HG03520 (cell line): ENCODE measurements around the gene MYO7B.
"Not testable (repeated sequence)": the region's sequence is repeated elsewhere in the genome, so short reads cannot be mapped to it uniquely, and the experiment has no call there.

Experiments
- ATAC-seq: cut with Tn5 transposase; IDR thresholded peaks from one replicate; pipeline ENCODE4 v1.9.1; 2021; ENCODE audit warnings: mild to moderate bottlenecking, moderate library complexity; ENCODE audit not compliant: unreplicated experiment

MYO7B gene

DNA sequence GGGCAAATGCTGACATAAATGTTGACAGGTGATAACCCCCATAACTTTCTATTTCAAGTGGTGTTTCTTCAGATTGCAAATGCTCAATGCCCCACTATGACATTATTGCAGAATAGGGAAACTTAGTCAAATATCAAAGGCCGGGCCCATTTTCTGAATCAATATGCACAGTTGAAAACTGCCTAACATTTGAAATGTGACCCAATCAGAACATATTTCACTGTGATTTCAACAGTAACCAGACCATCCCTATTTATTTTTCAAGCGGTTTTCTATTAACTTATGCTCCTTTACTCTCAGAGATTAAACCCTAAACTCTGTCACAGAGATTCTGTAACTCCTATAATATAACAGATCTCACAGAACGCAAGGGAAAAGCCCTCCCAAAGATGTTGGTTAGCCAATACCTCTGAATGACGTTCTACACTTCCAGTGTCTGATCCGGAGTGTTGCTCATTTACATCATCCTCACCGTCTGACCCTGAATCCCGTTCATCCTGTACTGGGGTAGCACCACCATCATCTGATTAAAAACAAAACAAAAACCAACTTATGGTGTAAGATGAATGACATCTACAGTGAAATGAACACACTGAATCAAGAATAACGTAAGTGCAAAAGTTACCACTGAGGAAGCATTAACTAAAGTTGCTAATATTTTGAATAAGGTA is 12.1 kb upstream of the MYO7B start:
- no peak for ATAC-seq

DNA sequence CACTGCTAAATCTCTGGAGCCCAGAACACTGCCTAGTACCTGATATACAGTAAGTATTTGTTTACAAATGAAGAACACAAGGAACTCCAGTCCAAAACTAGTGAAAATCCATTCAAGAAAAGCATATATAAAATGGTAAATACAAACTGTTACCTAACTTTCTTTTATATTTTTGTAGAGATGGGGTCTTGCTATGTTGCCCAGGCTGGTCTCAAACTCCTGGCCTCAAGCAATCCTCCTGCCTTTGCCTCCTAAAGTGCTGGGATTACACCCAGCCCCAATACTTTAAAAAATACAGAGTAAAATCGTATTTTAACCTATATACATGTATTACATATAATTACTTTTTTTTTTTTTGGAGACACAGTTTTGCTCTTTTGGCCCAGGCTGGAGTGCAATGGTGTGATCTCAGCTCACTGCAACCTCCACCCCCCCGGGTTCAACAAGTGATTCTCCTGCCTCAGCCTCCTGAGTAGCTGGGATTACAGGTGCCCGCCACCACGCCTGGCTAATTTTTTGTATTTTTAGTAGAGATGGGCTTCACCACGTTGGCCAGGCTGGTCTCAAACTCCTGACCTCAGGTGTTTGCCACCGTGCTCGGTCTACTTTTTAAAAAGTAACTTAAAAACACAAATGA is 11.2 kb upstream of the MYO7B start:
- not testable (repeated sequence) for ATAC-seq

DNA sequence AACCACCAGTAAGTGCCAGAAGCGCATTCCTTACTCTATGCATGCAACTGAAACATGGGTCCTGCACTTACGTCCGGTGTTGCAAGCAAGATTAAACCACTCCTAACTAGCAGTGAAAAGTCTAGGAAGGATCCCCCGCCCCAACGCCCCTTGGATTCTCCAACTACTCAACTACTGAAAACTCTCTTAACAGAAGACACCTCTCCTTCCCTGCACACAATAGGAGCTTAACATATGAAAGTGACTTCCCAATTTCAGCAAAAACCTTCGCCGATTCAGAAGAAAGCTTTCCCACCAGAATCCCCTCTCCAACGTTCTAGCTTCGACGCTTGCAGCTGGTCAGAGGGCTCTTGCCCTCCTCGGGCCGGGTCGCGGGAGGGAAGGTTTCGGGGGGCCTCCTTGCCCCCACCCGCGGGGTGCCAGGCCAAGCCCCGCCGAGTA is 9.8 kb upstream of the MYO7B start:
- no peak for ATAC-seq

DNA sequence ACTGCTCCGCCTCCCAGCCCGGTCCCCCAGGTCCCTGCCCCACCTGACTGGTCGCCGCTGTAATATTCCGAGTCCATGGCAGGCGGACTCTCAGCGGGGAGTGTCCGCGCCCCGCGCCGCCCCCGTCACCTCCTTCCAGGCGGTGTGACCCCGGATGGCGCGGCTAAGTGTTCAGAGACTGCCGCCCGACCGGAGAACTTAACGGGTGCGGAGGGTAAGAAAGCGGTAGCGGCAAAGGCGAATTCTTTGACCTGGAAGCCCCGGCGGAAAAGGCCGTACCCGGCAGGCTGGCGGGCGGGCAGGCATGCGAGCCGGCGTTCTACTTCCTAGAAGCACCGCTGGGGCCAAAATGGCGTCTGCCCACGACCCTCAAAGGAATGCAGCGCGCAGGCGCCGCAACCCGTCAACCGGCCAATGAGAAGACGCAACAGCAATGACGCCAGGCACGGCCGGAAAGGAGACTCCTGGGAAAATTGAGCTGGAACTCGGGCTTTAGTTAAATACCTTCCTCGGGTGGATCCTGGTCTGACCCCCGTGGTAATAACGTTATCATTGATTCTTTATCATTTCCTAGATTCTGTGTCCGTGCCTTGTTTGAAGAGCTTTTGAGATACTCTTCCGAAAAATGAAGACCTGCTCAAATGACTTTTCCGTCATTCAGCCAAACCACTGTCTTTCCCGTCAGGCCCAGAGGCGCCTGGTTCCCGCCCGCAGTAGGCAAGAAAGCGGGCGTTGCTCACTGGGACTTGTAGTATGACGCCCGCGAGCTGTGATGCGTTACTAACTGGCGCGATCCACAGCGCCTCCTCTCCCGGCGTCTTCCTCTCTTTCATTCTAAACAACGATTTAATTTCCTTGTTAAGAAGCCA is 9.1 kb upstream of the MYO7B start, which contains the start of gene IWS1:
IWS1 (minus strand) TSS at position 358 of the 869 bp plus-strand sequence; CDS start at position 77, 281 bp downstream.
- peak; percentile 76 for ATAC-seq

DNA sequence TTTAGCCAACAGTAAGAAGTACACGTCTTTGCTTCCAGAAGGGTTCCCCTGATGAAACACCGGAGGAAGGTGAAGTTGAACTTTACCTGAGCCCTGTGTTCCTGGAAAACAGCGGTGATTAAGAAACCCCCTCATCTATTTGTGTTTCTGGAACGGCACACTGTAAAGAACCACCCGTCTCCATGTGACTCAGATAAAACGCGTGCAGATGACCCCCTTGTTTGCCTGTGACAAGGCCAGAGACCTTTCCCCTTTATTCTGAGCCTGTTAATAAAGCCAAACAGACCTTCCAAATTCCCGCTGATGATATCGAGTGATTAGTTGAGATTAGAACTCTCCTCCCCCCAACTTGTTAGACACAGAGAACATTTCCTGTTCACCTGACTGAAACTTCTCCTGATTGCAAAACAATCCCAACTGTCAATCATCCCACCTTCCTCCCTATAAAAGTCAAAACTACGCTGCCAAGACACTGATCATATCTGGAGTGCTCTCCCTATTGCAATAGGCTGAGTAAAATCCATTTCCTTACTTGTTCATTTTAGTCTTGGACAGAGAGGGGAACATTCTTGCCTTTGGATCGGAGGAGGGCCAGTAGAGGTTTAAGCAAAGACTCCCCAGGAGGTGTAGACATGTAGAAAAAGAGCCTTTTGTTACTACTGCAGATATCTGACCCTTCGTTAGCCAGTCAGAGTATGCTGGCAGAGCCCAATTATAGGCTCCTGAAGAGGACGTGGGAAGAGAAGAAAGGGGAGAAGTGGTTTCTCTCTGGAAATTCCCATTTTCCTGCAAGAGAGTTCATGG is 8.3 kb upstream of the MYO7B start:
- peak; percentile 5 for ATAC-seq

DNA sequence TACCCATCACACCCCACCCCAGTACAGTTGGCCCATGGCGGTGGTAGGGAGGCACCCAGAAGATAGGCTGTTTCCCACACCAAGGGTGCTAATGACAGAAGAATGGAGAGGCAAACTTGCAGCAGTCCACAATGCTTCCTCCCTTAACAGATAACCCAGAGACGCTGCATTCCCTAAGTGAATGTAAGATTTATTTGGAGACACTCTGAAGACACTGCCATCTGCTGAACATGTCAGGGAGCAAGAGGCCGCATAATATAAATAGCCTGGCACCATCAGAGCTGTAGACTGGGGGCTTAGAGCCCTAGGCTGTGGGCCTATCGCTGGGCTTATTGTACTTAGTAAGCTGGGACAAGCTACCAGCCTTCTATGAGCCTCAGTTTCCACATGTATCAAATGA is 7.0 kb upstream of the MYO7B start:
- no peak for ATAC-seq

DNA sequence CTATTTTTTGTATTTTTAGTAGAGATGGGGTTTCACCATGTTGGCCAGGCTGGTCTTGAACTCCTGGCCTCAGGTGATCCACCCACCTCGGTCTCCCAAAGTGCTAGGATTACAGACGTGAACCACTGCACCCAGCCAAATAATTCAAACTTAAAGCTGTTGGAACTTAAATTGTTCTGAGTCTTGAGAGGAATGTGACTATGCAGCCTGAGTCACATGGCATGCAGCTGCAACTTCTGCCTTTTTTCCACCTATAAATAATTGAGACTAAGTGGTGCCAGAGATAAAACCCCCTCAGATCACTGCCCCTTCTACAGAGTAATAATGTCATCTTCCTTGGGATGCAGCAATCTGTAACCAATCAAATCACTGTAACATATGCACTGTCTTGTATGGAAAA is 6.1 kb upstream of the MYO7B start:
- ATAC-seq = not testable (repeated sequence)

DNA sequence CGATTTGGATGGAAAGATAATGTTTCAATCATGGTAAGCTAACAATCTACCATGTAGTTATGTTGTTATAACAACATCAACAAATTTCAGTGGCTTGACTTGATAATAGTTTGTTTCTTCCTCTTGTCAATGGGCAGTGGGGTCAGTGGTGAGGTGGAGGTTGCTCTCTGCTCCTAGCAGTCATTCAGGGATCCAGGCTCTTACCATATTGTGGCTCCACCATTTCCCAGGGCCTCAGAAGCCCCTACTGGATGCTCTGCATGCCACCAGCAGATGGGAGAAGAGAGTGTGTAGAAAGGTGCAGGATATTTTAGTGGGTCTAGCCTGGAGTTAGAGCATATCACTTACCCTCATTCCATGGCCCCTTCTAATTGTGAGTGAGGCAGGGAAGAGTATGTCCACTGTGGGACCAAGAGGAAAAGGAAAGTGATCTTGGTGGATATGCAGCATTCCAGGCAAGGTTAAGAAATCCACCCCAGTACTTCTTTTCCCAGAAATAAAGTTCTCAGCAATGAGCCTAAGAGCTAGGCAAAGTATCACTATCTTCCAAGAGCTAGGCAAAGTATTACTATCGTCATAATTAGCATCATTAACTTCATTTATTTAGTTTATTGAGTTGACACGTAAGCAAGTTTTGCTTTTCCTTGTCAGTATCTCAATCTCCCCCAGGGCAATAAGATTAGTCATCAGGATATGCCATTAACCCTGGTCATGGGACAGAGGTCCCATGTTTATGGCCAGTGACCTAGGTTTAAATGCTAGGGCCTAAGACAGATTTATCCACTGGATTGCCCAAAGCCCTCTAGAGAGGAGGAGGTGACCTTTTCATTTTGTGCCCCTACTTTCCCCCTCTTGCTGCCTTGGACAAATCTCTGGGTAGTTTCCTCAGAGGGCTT is 5.0 kb upstream of the MYO7B start:
- no peak for ATAC-seq

DNA sequence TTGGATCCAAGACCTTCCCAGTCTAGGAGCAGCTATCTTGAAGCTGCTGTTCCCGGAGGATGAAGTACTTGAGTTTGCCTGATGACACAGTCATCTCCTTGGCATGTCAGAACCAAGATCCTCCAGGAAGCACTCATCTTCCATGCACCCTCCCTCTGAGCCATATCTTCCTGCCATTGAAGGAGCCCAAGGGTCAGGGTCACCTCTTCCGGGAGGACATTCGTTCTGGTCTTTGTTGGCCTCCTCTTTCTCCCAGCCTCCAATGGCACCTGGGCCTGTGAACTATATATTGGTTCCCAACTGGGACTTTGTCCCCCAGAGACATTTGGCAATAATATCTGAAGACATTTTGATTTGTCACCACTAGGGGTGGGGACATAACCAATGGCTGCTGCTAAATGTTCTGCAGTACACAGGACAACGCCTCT is 4.2 kb upstream of the MYO7B start:
- no peak for ATAC-seq

DNA sequence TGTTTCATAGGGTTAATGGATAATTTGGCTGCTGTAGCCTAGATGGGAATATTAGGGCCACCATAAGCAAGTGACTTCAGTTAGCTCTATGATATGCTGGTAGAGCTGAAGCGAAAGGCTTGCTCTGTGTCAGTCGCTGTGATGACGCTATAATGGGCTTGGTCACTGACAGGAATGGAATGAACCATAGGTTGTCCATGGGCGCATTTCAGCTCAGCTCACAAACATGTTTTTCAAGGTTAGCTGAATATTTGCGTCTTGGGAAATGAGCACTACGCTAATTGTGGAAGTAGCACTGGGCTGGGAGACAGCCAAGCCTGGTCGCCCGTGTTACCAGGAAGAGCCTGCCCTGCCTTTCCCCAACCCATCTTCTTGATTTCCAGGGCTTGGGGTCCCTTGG is 3.2 kb upstream of the MYO7B start:
- ATAC-seq = no peak

DNA sequence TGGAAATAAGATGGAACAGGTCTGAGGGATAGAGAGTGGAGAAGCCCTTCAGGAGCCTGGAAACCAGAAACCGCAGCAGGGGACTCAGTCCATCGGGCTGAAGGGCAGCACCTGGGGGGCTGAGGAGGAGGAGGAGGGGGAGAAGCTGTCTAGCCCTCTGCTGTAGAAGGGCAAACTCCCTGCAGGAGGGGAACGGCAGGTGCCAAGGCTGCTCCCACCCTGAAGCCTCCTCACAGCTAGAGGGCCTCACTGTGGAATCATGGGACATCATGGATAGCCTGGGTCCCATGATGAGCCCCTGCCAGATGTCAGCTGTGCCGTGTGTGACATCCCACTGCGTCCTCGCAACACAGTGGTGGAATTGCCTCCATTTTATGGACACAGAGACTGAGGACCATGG is 435 bp downstream of the MYO7B start:
- no peak for ATAC-seq

DNA sequence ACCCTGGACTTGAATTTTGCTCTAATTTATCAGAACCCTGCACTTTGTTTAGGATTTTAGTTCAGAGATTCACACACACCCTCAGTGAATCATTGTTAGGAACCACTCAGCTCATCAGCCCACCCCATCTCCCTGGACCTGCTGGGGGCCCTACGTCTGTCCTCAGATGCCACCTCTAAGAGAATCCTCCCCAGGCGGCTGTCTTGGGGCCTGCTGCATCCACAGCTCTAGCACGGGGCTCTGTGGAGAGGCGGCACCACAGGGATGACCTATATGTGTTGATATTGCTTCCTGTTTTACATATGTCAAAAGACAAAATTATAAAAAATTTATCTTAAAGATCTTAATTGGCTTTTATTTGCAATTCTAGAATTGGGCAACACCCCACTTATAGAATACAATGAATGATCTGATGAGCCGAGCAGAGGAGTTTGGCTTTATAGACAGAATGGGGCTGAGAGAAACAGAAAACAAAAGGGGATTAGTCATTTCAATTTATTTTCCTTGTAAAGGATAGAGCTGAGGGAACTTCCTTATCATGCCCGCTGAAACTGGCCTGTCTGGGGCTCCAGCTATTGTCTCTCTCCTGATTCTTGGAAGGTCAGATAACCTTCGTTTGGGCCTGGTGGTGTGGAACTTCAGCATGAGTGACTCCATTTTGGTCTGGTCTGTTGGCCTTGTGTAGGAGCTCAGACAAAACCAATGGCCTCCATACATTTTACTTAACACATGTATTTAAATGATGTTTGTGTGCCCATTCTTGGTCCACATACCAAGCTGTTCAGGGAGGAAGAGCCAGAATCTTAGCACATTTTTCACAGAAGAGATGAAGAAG is 1.4 kb downstream of the MYO7B start:
- ATAC-seq = no peak

DNA sequence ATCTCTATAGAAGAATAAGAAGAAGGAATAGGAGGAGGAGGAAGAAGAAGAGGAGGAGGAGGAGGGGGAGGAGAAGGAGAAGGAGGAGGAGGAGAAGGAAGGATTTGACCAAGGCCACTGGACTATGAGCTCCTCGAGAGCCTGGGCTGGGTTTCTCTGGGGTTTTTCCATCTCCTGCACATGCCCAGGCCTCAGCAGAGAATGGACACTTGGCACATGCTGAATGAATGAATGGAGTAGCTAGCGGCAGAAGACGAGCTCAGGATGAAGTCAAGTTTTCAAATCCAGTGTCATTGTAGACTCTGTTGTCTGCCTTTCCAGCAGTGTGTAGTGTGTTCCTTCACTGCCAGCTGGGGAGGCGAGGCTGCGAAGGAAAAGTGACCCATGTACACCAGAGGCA is 2.2 kb downstream of the MYO7B start:
- no peak for ATAC-seq

DNA sequence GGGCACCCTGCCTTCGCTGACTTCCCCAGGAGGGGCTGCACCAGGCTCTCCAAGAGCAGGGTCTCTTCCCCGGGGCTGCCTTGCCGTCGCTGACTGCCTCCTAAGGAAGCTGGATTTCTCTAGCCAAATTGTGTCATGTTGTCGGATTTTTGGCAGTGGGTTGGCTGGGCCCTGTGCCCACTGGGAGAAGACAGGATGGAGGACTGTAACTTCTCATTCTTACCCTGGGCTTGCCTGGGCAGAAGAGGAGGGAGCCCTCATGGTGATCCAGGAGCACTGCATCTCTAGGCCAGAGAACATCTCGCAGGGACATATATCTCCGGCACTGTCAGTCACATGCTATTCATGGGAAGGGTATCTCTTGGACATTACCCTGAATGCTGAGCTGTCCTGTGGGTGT is 6.3 kb downstream of the MYO7B start:
- ATAC-seq = no peak

DNA sequence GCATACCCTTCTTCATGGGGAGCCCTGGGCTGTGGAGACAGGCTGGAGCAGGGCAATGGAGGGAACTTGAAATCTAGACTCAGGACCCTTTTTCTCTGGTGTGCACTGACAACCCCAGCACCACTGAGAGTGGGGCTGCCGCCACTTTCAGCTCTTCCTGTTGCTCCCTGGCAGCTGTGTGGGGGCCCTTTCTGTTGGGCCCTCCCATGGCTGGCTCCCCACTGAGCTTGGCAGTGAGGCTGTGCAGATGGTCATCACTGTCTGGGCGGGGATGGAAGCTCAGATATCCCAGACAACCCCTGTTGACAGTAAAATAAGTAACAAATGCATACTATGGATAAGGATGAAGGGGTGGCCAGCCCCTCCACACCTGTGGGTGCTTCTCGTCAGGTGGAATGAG is 6.7 kb downstream of the MYO7B start:
- ATAC-seq = no peak

DNA sequence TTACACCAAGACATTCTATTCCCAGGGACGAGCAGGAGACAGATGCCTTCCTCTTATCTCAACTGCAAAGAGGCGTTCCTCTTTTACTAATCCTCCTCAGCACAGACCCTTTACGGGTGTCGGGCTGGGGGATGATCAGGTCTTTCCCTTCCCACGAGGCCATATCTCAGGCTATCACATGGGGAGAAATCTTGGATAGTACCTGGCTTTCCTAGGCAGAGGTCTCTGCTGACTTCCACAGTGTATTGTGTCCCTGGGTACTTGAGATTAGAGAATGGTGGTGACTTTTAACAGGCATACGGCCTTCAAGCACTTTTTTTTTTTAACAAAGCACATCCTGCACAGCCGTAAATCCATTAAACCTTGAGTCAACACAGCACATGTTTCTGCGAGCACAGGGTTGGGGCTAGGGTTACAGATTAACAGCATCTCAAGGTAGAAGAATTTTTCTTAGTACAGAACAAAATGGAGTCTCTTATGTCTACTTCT is 7.6 kb downstream of the MYO7B start:
- not testable (repeated sequence) for ATAC-seq

DNA sequence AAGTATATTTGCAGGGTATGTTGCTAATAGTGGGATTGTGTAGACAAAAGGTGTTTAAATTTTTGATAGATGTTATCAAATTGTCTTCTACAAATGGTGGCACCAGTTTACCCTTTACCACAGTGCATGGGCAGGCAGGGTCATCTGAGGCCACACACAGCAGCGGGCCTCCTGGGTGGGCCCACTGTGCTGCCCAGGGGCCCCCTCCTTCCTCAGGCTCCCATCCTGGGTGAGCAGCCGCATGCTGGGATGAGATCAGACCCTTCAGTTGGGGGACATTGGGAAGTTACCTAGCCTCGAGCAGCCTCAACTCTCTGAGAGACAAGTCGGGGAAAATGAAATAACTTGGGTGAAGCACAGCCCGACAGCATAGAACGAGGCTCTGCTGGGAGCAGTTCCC is 9.7 kb downstream of the MYO7B start:
- ATAC-seq = no peak

DNA sequence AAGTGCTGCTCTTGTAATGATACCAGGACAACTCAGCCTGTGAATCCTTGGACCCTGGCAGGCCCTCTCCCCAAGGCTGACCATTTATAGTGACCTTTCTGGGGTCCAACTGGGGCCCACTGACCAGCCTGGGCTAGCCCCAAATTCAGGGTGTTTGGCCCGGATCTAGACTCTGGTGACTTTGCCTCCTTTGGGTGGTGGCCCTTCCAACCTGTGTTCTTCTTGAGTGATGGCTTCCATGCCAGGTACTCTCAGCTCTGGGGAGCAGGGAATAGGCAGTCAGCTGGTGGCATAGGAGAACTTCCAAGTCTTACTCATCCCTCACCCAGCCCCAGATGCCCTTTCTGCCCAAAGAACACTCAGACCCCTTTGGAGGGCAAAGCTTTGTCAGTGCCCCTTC is 10.3 kb downstream of the MYO7B start:
- no peak for ATAC-seq

DNA sequence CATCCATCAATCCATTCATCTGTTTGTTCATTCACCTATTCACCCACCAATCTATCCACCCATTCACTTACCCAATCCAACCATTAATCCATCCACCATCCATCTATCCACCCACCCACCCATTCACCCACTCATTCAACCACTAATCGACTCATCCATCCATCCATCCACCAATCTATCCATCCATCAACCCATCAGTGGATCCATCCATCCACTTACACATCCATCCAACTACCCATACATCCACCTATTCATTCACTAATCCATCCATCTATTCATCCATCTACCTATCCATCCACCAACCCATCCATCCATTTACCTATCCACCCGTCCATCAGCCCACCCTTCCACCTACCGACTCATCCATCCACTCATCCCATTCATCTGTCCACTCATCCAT is 11.3 kb downstream of the MYO7B start:
- ATAC-seq = no peak
